Inflammatory macrophage treated with lipopolysaccharide for 4 hours (primary cell): ENCODE data around the gene UGT1A6.

Source experiments
- DNase-seq: peaks from one replicate; pipeline ENCODE4 v3.0.0-alpha.2; 2020

Gene UGT1A6

GRCh38 chr2:233772153-233772552, 79.5 kb downstream of the UGT1A6 start:
- no peak for DNase-seq

GRCh38 chr2:233772583-233772982, 79.9 kb downstream of the UGT1A6 start:
- no peak for DNase-seq

- DNase-seq: no peak
These were observed 81.2 kb downstream of the UGT1A6 start for GRCh38 chr2:233773854-233774253.

- DNase-seq: no peak
These were observed 82.7 kb downstream of the UGT1A6 start for GRCh38 chr2:233775414-233775813.

GRCh38 chr2:233778030-233778429, 85.3 kb downstream of the UGT1A6 start, which contains the start of gene MROH2A:
Gene MROH2A (plus strand): TSS chr2:233778330. CDS start chr2:233779359, 1,029 bp downstream.
- DNase-seq: no peak

- no peak for DNase-seq
These were observed 87.0 kb downstream of the UGT1A6 start for GRCh38 chr2:233779722-233780121.

- DNase-seq: no peak
These were observed 88.1 kb downstream of the UGT1A6 start for GRCh38 chr2:233780771-233781170.

- DNase-seq: no peak
These were observed 96.9 kb downstream of the UGT1A6 start for GRCh38 chr2:233789554-233789953.

GRCh38 chr2:233791151-233791882, 98.6 kb downstream of the UGT1A6 start:
- no peak for DNase-seq

- no peak for DNase-seq
These were observed 99.2 kb downstream of the UGT1A6 start for GRCh38 chr2:233791883-233792329.

- no peak for DNase-seq
These were observed 100.0 kb downstream of the UGT1A6 start for GRCh38 chr2:233792720-233793119.

GRCh38 chr2:233793465-233794127, 100.9 kb downstream of the UGT1A6 start:
- no peak for DNase-seq

GRCh38 chr2:233794128-233794658, 101.5 kb downstream of the UGT1A6 start:
- no peak for DNase-seq

- no peak for DNase-seq
These were observed 103.1 kb downstream of the UGT1A6 start for GRCh38 chr2:233795735-233796171.

GRCh38 chr2:233796254-233796653, 103.6 kb downstream of the UGT1A6 start:
- DNase-seq: no peak

GRCh38 chr2:233798335-233799086, 105.8 kb downstream of the UGT1A6 start:
- DNase-seq: no peak

- no peak for DNase-seq
These were observed 106.5 kb downstream of the UGT1A6 start for GRCh38 chr2:233799087-233799665.

GRCh38 chr2:233799716-233800115, 107.0 kb downstream of the UGT1A6 start:
- DNase-seq: no peak

GRCh38 chr2:233800208-233800607, 107.5 kb downstream of the UGT1A6 start:
- no peak for DNase-seq

- DNase-seq: no peak
These were observed 108.9 kb downstream of the UGT1A6 start for GRCh38 chr2:233801357-233802131.

GRCh38 chr2:233802132-233802815, 109.6 kb downstream of the UGT1A6 start:
- DNase-seq: no peak
